Neural progenitor cell (in vitro differentiated cells): Measurements from ENCODE around the gene MGA. TPM values are rescaled to one million over a fixed set of nuclear protein-coding genes. Genes with fewer than 3 reads are reported as not detected.
"Not testable (repeated sequence)": the region's sequence is repeated elsewhere in the genome, so short reads cannot be mapped to it uniquely, and the experiment has no call there.

Experiments
- DNase-seq: peaks from one replicate; pipeline ENCODE4 v3.0.0-alpha.2; 2016; ENCODE audit warnings: low spot score
- H2AFZ ChIP-seq: fragments of 200-600 bp; sonication (generic); replicated peaks from 2 replicates; pipeline ENCODE4 v1.6.1; 2016; ENCODE audit warnings: antibody characterized with exemption
- H3F3A ChIP-seq: fragments of 200-600 bp; sonication (generic); 2 replicates; pipeline ENCODE4 v1.6.1; 2016; ENCODE audit warnings: antibody characterized with exemption, low read depth
- H3K27ac ChIP-seq: fragments of 200-600 bp; sonication (generic); 2 replicates; pipeline ENCODE4 v1.5.1; 2016; ENCODE audit warnings: mild to moderate bottlenecking
- H3K27me3 ChIP-seq: fragments of 200-600 bp; sonication (generic); 2 replicates; pipeline ENCODE4 v1.6.1; 2016; ENCODE audit warnings: mild to moderate bottlenecking, moderate library complexity
- H3K36me3 ChIP-seq: fragments of 200-600 bp; sonication (generic); 2 replicates; pipeline ENCODE4 v1.5.1; 2016
- H3K4me1 ChIP-seq: fragments of 200-600 bp; sonication (generic); 2 replicates; pipeline ENCODE4 v1.6.1; 2016; ENCODE audit warnings: mixed run types
- H3K4me2 ChIP-seq: fragments of 200-600 bp; sonication (generic); 2 replicates; pipeline ENCODE4 v1.6.1; 2016
- H3K4me3 ChIP-seq: fragments of 200-600 bp; sonication (generic); 2 replicates; pipeline ENCODE4 v1.5.1; 2016
- H3K79me2 ChIP-seq: fragments of 200-600 bp; sonication (generic); 2 replicates; pipeline ENCODE4 v1.6.1; 2016; ENCODE audit warnings: low read depth
- H3K9ac ChIP-seq: fragments of 200-600 bp; sonication (generic); 2 replicates; pipeline ENCODE4 v1.6.1; 2016
- H3K9me3 ChIP-seq: fragments of 200-600 bp; sonication (generic); 2 replicates; pipeline ENCODE4 v1.5.1; 2016; ENCODE audit warnings: low read depth
- H4K20me1 ChIP-seq: fragments of 200-600 bp; sonication (generic); 2 replicates; pipeline ENCODE4 v1.6.1; 2016; ENCODE audit warnings: low read depth
- H3K27ac Mint-ChIP-seq: 3 replicates; pipeline ENCODE4 v1.8.0; 2021; ENCODE audit warnings: mixed read lengths
- H3K27me3 Mint-ChIP-seq: 2 replicates; pipeline ENCODE4 v1.8.0; 2022; ENCODE audit warnings: low read depth, mild to moderate bottlenecking, inconsistent platforms, moderate library complexity, mixed read lengths; ENCODE audit not compliant: insufficient read depth
- H3K36me3 Mint-ChIP-seq: 3 replicates; pipeline ENCODE4 v1.8.0; 2021; ENCODE audit warnings: mixed read lengths
- H3K4me1 Mint-ChIP-seq: 3 replicates; pipeline ENCODE4 v1.8.0; 2021; ENCODE audit warnings: mixed read lengths
- H3K4me3 Mint-ChIP-seq: 3 replicates; pipeline ENCODE4 v1.8.0; 2021; ENCODE audit warnings: mild to moderate bottlenecking, moderate library complexity, mixed read lengths
- H3K9me3 Mint-ChIP-seq: 3 replicates; pipeline ENCODE4 v1.8.0; 2020; ENCODE audit warnings: mixed read lengths
- EZH2 ChIP-seq: fragments of 200-600 bp; sonication (generic); IDR thresholded peaks from 2 replicates; pipeline ENCODE4 v1.6.1; 2017; ENCODE audit warnings: antibody characterized with exemption, mild to moderate bottlenecking, moderate library complexity
- EZH2phosphoT487 ChIP-seq: fragments of 200-600 bp; sonication (generic); IDR thresholded peaks from 2 replicates; pipeline ENCODE4 v1.6.1; 2017; ENCODE audit warnings: antibody characterized with exemption
- total RNA-seq: library from RNA; depleted of rRNA; stranded (reverse); fragments of >200 nt; gene quantifications from 2 replicates; pipeline ENCODE4 v1.2.3, GENCODE V29; 2015; ENCODE audit warnings: low replicate concordance
- TF ChIP-seq, protein P1 (sequence below): fragments of 200-600 bp; sonication (generic); IDR thresholded peaks from 2 replicates; pipeline ENCODE4 v1.5.1; 2017; ENCODE audit warnings: antibody characterized with exemption, mild to moderate bottlenecking

MGA gene
- total RNA-seq, 1 donor from 2014 or later: 73.4 TPM

GRCh38 chr15:41716864-41717263 lies 56.7 kb downstream of the MGA start:
- no peak for DNase-seq
- no peaks in the 10 kb centered on the region for H3K79me2 ChIP-seq
- Mint-ChIP-seq H3K9me3 (no peaks in the 10 kb centered on the region), H3K27ac (no peak overlapping the region), H3K4me1 (no peaks in the 10 kb centered on the region), H3K4me3 (no peak overlapping the region), H3K27me3 (no peaks in the 10 kb centered on the region), H3K36me3 (peaks cover 13% of the 10 kb centered on the region)
- H4K20me1 ChIP-seq: no peaks in the 10 kb centered on the region
- H3F3A ChIP-seq: peaks cover 3% of the 10 kb centered on the region
- no peak overlapping the region for H3K9ac ChIP-seq
- no peaks in the 10 kb centered on the region for H3K9me3 ChIP-seq
- no peak overlapping the region for H3K4me3 ChIP-seq
- TF ChIP-seq EZH2: no peak
- TF ChIP-seq EZH2phosphoT487: no peak
- TF ChIP-seq, protein P1, sequence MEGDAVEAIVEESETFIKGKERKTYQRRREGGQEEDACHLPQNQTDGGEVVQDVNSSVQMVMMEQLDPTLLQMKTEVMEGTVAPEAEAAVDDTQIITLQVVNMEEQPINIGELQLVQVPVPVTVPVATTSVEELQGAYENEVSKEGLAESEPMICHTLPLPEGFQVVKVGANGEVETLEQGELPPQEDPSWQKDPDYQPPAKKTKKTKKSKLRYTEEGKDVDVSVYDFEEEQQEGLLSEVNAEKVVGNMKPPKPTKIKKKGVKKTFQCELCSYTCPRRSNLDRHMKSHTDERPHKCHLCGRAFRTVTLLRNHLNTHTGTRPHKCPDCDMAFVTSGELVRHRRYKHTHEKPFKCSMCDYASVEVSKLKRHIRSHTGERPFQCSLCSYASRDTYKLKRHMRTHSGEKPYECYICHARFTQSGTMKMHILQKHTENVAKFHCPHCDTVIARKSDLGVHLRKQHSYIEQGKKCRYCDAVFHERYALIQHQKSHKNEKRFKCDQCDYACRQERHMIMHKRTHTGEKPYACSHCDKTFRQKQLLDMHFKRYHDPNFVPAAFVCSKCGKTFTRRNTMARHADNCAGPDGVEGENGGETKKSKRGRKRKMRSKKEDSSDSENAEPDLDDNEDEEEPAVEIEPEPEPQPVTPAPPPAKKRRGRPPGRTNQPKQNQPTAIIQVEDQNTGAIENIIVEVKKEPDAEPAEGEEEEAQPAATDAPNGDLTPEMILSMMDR: no peak
- peaks cover 3% of the 10 kb centered on the region for H3K36me3 ChIP-seq
- H3K4me2 ChIP-seq: no peak overlapping the region
- no peak overlapping the region for H2AFZ ChIP-seq
- no peaks in the 10 kb centered on the region for H3K27me3 ChIP-seq
- H3K27ac ChIP-seq: no peak overlapping the region
- H3K4me1 ChIP-seq: no peaks in the 10 kb centered on the region

DNA sequence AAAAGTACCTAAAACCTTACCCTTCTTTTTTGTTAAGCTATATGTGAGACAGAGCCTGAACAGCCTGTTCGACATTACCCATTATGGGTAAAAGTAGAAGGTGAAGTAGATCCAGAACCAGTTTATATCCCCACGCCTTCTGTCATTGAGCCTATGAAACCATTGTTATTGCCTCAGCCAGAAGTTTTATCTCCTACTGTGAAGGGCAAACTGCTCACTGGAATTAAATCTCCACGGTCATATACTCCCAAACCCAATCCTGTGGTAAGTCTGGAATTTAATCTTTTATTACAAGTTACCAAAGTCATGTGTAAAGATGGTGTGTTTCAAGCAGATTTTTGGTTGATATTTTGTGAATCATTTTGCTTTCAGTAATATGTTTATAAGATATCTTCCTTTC lies 66.9 kb downstream of the MGA start:
- Histone ChIP-seq H3K9ac (no peak overlapping the region), H3K27me3 (no peaks in the 10 kb centered on the region), H3K4me1 (no peaks in the 10 kb centered on the region), H3K27ac (no peak overlapping the region), H3F3A (peaks cover 4% of the 10 kb centered on the region), H2AFZ (no peak overlapping the region), H4K20me1 (peaks cover 3% of the 10 kb centered on the region), H3K9me3 (no peaks in the 10 kb centered on the region), H3K36me3 (peaks cover 4% of the 10 kb centered on the region), H3K79me2 (peaks cover 5% of the 10 kb centered on the region), H3K4me2 (no peak overlapping the region), H3K4me3 (no peak overlapping the region)
- Mint-ChIP-seq H3K27me3 (peaks cover 2% of the 10 kb centered on the region), H3K27ac (no peak overlapping the region), H3K4me3 (no peak overlapping the region), H3K36me3 (peaks cover 6% of the 10 kb centered on the region), H3K4me1 (no peaks in the 10 kb centered on the region), H3K9me3 (no peaks in the 10 kb centered on the region)
- no peak for TF ChIP-seq EZH2phosphoT487
- TF ChIP-seq, protein P1: no peak
- no peak for TF ChIP-seq EZH2
- DNase-seq: no peak

DNA sequence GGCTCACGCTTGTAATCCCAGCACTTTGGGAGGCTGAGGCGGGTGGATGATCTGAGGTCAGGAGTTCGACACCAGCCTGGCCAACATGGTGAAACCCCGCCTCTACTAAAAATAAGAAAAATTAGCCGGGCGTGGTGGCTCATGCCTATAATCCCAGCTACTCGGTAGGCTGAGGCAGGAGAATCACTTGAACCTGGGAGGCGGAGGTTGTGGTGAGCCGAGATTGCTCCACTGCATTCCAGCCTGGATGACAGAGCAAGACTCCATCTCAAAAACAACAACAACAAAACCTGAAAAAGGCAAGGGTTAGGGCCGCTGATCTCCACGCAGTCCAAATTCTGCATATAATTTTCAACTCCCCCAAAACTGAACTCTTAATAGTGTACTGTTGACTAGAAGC lies 67.9 kb downstream of the MGA start:
- H3K4me1 ChIP-seq, H3K27ac Mint-ChIP-seq, H3K27me3 Mint-ChIP-seq, H3K36me3 ChIP-seq, H3K4me3 Mint-ChIP-seq, H3K4me2 ChIP-seq, H2AFZ ChIP-seq, H3K9ac ChIP-seq, H3K79me2 ChIP-seq, H3K36me3 Mint-ChIP-seq, H3F3A ChIP-seq, H3K9me3 Mint-ChIP-seq, H3K4me3 ChIP-seq, H3K27me3 ChIP-seq, H3K27ac ChIP-seq, H4K20me1 ChIP-seq, DNase-seq, H3K4me1 Mint-ChIP-seq, H3K9me3 ChIP-seq: not testable (repeated sequence)

DNA sequence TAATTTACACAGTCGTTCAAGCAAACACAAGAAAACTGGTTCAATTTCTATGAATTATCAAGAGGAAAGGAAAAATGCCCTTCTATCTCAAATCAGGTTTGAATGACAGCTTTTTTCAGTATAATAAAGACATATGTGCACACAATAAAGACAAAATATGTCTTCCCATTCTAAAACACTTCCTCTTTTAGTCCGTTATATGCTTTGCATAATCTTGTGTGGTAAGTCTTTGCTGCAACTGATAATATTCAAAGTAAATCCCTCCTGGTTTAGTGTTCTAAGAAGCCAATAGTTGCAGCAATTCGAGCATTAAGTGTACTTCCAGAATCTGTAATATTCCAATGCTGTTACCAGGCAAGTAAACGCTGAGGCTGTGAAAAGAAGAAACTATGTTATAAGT lies 70.3 kb downstream of the MGA start:
- Mint-ChIP-seq H3K4me3 (no peak overlapping the region), H3K4me1 (no peaks in the 10 kb centered on the region), H3K27ac (no peak overlapping the region), H3K9me3 (no peaks in the 10 kb centered on the region), H3K36me3 (peaks cover 4% of the 10 kb centered on the region), H3K27me3 (no peaks in the 10 kb centered on the region)
- Histone ChIP-seq H3K79me2 (no peaks in the 10 kb centered on the region), H2AFZ (no peak overlapping the region), H3K9ac (no peak overlapping the region), H3K27ac (no peak overlapping the region), H3K27me3 (no peaks in the 10 kb centered on the region), H4K20me1 (peaks cover 3% of the 10 kb centered on the region), H3K4me1 (no peaks in the 10 kb centered on the region), H3F3A (peaks cover 4% of the 10 kb centered on the region), H3K4me2 (no peak overlapping the region), H3K9me3 (no peaks in the 10 kb centered on the region), H3K36me3 (peaks cover 9% of the 10 kb centered on the region), H3K4me3 (no peak overlapping the region)
- no peak for DNase-seq
- TF ChIP-seq EZH2phosphoT487 (no peak), EZH2 (no peak)
